Subcutaneous preadipocyte (primary cell): ENCODE measurements around the gene ADAMTSL3. TPM values are rescaled to one million over a fixed set of nuclear protein-coding genes. Genes with fewer than 3 reads are reported as not detected.

Experiments
- small RNA-seq: library from RNA; depleted of rRNA; stranded (forward); fragments of <200 nt; gene quantifications from one replicate; pipeline ENCODE3, GENCODE V24; 2012
- total RNA-seq: library from RNA; depleted of rRNA; stranded (reverse); fragments of >200 nt; gene quantifications from 2 replicates; pipeline ENCODE4 v1.2.3, GENCODE V29; 2012

ADAMTSL3 gene, protein sequence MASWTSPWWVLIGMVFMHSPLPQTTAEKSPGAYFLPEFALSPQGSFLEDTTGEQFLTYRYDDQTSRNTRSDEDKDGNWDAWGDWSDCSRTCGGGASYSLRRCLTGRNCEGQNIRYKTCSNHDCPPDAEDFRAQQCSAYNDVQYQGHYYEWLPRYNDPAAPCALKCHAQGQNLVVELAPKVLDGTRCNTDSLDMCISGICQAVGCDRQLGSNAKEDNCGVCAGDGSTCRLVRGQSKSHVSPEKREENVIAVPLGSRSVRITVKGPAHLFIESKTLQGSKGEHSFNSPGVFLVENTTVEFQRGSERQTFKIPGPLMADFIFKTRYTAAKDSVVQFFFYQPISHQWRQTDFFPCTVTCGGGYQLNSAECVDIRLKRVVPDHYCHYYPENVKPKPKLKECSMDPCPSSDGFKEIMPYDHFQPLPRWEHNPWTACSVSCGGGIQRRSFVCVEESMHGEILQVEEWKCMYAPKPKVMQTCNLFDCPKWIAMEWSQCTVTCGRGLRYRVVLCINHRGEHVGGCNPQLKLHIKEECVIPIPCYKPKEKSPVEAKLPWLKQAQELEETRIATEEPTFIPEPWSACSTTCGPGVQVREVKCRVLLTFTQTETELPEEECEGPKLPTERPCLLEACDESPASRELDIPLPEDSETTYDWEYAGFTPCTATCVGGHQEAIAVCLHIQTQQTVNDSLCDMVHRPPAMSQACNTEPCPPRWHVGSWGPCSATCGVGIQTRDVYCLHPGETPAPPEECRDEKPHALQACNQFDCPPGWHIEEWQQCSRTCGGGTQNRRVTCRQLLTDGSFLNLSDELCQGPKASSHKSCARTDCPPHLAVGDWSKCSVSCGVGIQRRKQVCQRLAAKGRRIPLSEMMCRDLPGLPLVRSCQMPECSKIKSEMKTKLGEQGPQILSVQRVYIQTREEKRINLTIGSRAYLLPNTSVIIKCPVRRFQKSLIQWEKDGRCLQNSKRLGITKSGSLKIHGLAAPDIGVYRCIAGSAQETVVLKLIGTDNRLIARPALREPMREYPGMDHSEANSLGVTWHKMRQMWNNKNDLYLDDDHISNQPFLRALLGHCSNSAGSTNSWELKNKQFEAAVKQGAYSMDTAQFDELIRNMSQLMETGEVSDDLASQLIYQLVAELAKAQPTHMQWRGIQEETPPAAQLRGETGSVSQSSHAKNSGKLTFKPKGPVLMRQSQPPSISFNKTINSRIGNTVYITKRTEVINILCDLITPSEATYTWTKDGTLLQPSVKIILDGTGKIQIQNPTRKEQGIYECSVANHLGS (N-terminal part only)
- total RNA-seq = 0.20 and 0.37 TPM in 2 replicates

DNA sequence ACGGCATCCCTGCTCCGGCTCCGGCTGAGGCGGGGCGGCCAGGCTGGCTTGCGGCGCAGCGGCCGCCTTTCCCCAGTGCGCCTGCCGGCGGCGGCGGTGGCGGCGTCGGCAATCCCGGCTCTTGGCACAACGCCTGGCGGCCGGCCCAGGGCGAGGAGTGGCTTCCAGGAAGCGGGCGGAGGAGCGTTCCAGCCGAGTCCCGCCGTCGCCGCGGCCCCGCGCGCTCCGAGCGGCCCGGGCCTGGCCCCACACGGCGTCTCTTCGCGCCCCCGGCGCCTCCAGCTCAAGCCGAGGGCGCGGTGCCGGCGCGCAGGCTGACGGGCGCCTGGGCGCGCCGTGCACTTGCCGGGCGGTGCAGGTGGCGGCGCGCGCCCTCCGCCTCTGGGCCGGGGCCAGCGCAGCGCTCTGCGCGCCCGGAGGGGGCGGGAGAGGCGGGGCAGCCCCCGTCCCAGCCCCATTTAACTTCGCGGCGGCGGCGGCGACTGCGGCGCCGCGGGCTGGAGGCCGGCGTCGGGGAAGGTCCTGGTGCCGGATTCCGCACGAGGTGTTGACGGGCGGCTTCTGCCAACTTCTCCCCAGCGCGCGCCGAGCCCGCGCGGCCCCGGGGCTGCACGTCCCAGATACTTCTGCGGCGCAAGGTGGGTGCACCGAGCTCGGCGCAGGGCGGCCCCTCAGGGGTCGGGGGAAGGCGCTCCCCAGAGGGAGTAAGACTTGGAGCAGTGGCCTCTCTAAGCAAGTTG lies at the start of gene ADAMTSL3:
Gene ADAMTSL3, plus strand, starts transcription at position 485 of the 740 bp plus-strand sequence. CDS start 1,639 bp downstream, outside the sequence.

Small RNAs within 50 kb of the gene (small RNA-seq; reads per million reads assigned to genes)
- gene RNU6-1339P (not detected), gene RNU6-401P (not detected)

Other genes with a start within 250 kb of the ADAMTSL3 start
- under 0.01 and 0.20 TPM in 2 replicates for gene SH3GL3, start 206.8 kb upstream of the ADAMTSL3 start, total RNA-seq